Raji (cell line): Measurements from ENCODE around the gene XG.

Source experiments
- POLR2A ChIP-seq: IDR thresholded peaks from 2 replicates; pipeline ENCODE4 v1.6.1; 2011; ENCODE audit warnings: low read depth, low read length, control low read depth; ENCODE audit not compliant: insufficient read depth

XG gene

GRCh38 chrX:2854918-2855317 is 103.1 kb downstream of the XG start:
- no peak for TF ChIP-seq POLR2A

- no peak for TF ChIP-seq POLR2A
These were observed 103.9 kb downstream of the XG start for GRCh38 chrX:2855761-2856160.

GRCh38 chrX:2857566-2857965 is 105.7 kb downstream of the XG start:
- TF ChIP-seq POLR2A = no peak

- no peak for TF ChIP-seq POLR2A
These were observed 107.5 kb downstream of the XG start for GRCh38 chrX:2859197-2859797.

GRCh38 chrX:2862404-2862803 is 110.6 kb downstream of the XG start:
- TF ChIP-seq POLR2A = no peak

- TF ChIP-seq POLR2A = no peak
These were observed 111.8 kb downstream of the XG start for GRCh38 chrX:2863646-2864045.
